Bronchial epithelial cell (primary cell): ENCODE results near the gene DLGAP3. TPM values are rescaled to one million over a fixed set of nuclear protein-coding genes. Genes with fewer than 3 reads are reported as not detected.
A peak's percentile ranks its signal among the peaks of the same experiment; 100 is the strongest.

Experiments used
- DNase-seq: peaks from one replicate; pipeline ENCODE4 v3.0.0-alpha.2; 2010; ENCODE audit warnings: low read depth
- FAIRE-seq: peaks from 2 replicates; lab custom pipeline; 2011; peaks lifted over from hg19 to GRCh38; lab: Jason Lieb, UNC
- H3K27me3 ChIP-seq: 2 replicates; pipeline ENCODE4 v1.5.1; 2011; ENCODE audit warnings: low read length; ENCODE audit not compliant: control insufficient read depth, insufficient read depth
- H3K36me3 ChIP-seq: 2 replicates; pipeline ENCODE4 v1.5.1; 2011; ENCODE audit warnings: low read length; ENCODE audit not compliant: control insufficient read depth, insufficient read depth
- H3K4me3 ChIP-seq: 2 replicates; pipeline ENCODE4 v1.5.1; 2011; ENCODE audit warnings: mild to moderate bottlenecking, low read depth, low read length, control low read depth
- CTCF ChIP-seq: IDR thresholded peaks from 2 replicates; pipeline ENCODE4 v1.5.1; 2011; ENCODE audit warnings: mild to moderate bottlenecking, moderate library complexity, low read length, control low read depth, inconsistent platforms; ENCODE audit not compliant: insufficient read depth, severe bottlenecking
- total RNA-seq: library from RNA; depleted of rRNA; stranded (reverse); fragments of >200 nt; gene quantifications from 2 replicates; pipeline ENCODE4 v1.2.1, GENCODE V29; 2014

Gene DLGAP3
- total RNA-seq, 1 donor from 2014 or later: not detected

- FAIRE-seq: no peak
- H3K4me3 ChIP-seq: no peak overlapping the region
- no peaks in the 10 kb centered on the region for H3K36me3 ChIP-seq
- no peak for DNase-seq
- TF ChIP-seq CTCF: no peak
- no peaks in the 10 kb centered on the region for H3K27me3 ChIP-seq
Observed at GRCh38 chr1:34829250-34829649, 100.2 kb downstream of the DLGAP3 start.

GRCh38 chr1:34828611-34829010 lies 100.8 kb downstream of the DLGAP3 start:
- DNase-seq (no peak), FAIRE-seq (no peak)
- no peaks in the 10 kb centered on the region for H3K36me3 ChIP-seq
- no peaks in the 10 kb centered on the region for H3K27me3 ChIP-seq
- no peak overlapping the region for H3K4me3 ChIP-seq
- TF ChIP-seq CTCF: no peak

- no peaks in the 10 kb centered on the region for H3K27me3 ChIP-seq
- DNase-seq: no peak
- no peaks in the 10 kb centered on the region for H3K36me3 ChIP-seq
- no peak for TF ChIP-seq CTCF
- H3K4me3 ChIP-seq: no peak overlapping the region
- no peak for FAIRE-seq
Observed at GRCh38 chr1:34827341-34827941, 102.0 kb downstream of the DLGAP3 start.

GRCh38 chr1:34825455-34826091 lies 103.9 kb downstream of the DLGAP3 start:
- H3K27me3 ChIP-seq: no peaks in the 10 kb centered on the region
- H3K36me3 ChIP-seq: no peaks in the 10 kb centered on the region
- no peak for FAIRE-seq
- no peak overlapping the region for H3K4me3 ChIP-seq
- no peak for TF ChIP-seq CTCF
- DNase-seq: peak; percentile 8

- DNase-seq: peak; percentile 23
- no peaks in the 10 kb centered on the region for H3K36me3 ChIP-seq
- TF ChIP-seq CTCF: no peak
Observed at GRCh38 chr1:34824817-34825454, 104.5 kb downstream of the DLGAP3 start.

More at GRCh38 chr1:34824817-34825454, 104.5 kb downstream of the DLGAP3 start:
- FAIRE-seq: no peak
- Histone ChIP-seq H3K4me3 (no peak overlapping the region), H3K27me3 (no peaks in the 10 kb centered on the region)
